ENCODE data around the gene DISC1.

DISC1 gene

DNA sequence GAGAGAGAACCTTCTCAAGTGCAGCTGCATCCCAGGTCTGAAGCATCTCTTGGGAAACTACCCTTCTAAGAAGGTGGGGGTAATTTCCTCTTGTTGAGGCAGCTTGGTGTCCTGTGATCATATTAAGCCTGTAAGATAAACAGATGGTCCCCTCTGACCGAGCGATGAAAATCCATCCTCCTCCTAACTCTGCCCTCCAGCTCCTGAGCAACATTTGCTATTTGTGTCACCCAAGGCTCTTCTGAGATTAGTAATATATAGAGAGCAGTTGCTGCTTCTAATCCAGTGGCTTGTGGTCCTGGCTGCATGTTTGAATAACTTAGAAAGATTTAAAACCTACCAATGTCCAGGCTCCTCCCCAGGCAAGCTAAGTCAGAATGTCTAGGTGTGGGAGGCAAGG is 123.7 kb downstream of the DISC1 start:
- TF ChIP-seq, protein P1, sequence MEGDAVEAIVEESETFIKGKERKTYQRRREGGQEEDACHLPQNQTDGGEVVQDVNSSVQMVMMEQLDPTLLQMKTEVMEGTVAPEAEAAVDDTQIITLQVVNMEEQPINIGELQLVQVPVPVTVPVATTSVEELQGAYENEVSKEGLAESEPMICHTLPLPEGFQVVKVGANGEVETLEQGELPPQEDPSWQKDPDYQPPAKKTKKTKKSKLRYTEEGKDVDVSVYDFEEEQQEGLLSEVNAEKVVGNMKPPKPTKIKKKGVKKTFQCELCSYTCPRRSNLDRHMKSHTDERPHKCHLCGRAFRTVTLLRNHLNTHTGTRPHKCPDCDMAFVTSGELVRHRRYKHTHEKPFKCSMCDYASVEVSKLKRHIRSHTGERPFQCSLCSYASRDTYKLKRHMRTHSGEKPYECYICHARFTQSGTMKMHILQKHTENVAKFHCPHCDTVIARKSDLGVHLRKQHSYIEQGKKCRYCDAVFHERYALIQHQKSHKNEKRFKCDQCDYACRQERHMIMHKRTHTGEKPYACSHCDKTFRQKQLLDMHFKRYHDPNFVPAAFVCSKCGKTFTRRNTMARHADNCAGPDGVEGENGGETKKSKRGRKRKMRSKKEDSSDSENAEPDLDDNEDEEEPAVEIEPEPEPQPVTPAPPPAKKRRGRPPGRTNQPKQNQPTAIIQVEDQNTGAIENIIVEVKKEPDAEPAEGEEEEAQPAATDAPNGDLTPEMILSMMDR (IDR thresholded peaks at IDR 0.05; ENCODE audit: low read length, missing control alignments) = no peak
- H3K4me3 ChIP-seq (replicated peaks; ENCODE audit: low read depth, low read length) = no peak overlapping the region
- no peak for DNase-seq (ENCODE audit: low read depth)

DNA sequence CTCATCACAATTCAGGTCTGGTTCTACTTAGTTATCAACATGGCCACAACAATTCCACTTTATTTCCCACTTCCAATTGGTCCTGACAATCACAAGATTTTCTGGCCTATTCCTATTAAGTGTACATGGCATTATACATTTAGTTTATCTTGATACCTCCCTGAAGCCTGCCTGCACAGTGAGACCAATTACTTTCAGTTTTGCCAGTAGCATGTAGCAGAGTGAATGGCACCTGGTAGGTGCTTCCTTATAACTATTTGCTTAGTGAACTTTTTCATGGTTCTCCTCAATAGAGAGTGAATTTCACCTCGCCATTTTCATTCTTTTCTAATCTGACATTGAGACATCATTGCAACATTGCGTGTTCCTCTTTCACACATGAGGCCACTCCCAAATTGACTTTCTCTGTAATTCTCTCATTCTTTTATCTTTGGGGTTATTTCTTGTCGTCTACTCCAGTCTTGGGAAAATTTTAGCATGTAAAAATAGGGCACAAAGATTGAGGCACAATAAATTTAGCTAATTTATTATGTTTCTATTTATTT is 124.3 kb downstream of the DISC1 start:
- TF ChIP-seq, protein P1 (IDR thresholded peaks at IDR 0.05; ENCODE audit: low read length, missing control alignments) = no peak
- no peak overlapping the region for H3K4me3 ChIP-seq (replicated peaks; ENCODE audit: low read depth, low read length)
- DNase-seq (ENCODE audit: low read depth) = no peak

DNA sequence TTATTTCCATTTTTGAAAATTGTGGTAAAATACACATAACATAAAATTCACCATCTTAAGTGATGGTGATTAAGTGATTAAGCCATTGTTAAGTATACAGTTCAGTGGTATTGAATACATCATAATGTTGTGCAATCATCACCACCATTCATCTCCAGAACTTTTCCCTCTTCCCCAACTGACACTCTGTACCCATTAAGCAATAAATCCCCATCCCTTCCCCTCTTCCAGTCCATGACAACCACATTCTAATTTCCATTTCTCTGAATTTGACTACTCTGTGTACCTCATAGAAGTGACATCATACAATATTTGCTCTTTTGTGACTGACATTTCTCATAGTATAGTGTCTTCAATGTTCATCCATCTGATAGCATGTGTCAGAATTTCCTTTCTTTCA is 124.8 kb downstream of the DISC1 start:
- no peak for DNase-seq (ENCODE audit: low read depth)
- TF ChIP-seq, protein P1 (IDR thresholded peaks at IDR 0.05; ENCODE audit: low read length, missing control alignments) = no peak
- no peak overlapping the region for H3K4me3 ChIP-seq (replicated peaks; ENCODE audit: low read depth, low read length)

DNA sequence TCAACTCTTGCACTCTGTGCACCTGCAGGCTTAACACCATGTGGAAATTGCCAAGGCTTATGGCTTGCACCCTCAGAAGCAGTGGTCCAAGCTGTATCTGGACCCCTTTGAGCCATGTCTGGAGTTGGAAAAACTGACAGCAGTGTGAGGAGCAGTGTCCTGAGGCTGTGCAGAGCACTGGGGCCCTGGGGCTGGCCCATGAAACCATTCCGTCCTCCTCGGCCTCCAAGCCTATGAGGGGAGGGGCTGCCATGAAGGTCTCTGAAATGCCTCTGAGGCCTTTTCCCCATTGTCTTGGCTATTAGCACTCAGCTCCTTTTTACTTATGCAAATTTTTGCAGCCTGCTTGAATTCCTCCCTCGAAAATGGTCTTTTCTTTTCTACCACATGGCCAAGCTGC is 126.7 kb downstream of the DISC1 start:
- DNase-seq (ENCODE audit: low read depth) = no peak
- H3K4me3 ChIP-seq (replicated peaks; ENCODE audit: low read depth, low read length) = no peak overlapping the region
- TF ChIP-seq, protein P1 (IDR thresholded peaks at IDR 0.05; ENCODE audit: low read length, missing control alignments) = no peak

DNA sequence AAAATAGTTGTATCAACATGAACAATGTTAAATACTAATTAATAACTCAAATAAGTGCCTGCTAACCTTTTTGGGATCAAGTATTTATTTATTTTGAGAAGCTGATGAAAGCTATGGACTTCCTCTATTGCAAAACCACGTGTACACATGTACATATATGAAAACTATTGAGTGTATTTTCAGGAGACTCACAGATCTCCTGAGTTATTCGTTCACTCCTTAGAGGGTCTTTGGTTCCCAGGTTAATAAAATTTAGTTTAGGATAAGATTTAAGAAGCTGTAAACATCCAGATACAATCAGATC is 130.5 kb downstream of the DISC1 start:
- TF ChIP-seq, protein P1 (IDR thresholded peaks at IDR 0.05; ENCODE audit: low read length, missing control alignments) = no peak
- H3K4me3 ChIP-seq (replicated peaks; ENCODE audit: low read depth, low read length) = no peak overlapping the region
- DNase-seq (ENCODE audit: low read depth) = no peak

DNA sequence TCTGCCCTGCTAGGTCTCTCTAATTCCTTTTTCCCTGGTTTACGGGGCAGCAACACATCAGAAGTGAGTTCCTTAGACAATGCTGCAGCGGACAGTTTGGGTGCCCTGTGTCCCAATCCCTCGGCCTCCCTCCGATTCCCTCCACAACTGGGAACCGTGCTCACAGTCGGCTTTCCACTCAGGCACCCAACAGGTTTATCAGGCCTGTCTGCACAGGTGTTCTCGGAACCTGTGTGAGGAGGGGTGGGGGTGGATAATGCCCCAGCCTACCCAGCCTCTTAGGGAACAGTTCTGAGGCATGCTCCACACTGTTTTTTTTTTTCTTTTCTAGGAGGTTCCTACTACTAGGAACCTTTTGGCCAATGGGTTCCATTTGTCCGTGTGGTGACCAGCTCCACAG is 131.2 kb downstream of the DISC1 start:
- DNase-seq (ENCODE audit: low read depth) = no peak
- TF ChIP-seq, protein P1 (IDR thresholded peaks at IDR 0.05; ENCODE audit: low read length, missing control alignments) = no peak
- H3K4me3 ChIP-seq (replicated peaks; ENCODE audit: low read depth, low read length) = no peak overlapping the region

DNA sequence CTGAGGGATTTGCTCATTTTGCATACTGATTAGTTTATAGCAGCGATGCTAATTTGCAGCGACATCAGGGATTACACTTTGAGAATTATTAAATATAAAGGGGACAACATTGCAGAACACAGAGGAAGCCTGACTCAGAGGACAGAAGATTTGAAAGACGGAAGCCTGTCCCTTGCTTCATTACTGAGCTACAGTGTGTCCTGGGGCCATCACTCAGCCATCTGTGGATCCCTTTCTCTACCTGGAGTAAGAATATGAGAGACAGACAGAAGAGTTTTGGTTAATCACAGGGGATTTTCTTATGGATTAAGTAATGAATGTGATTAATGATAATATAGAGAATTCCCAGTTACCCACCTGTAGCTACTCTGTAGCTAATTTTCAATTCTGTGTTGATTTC is 134.7 kb downstream of the DISC1 start:
- H3K4me3 ChIP-seq (replicated peaks; ENCODE audit: low read depth, low read length) = no peak overlapping the region
- TF ChIP-seq, protein P1 (IDR thresholded peaks at IDR 0.05; ENCODE audit: low read length, missing control alignments) = no peak
- no peak for DNase-seq (ENCODE audit: low read depth)
